HepG2 (cell line): ENCODE data around the gene UBE2O. TPM values are rescaled to one million over a fixed set of nuclear protein-coding genes. Genes with fewer than 3 reads are reported as not detected.

ENCODE experiments used
- ATF7-NPFF ChIP-seq: sonication (generic); formaldehyde crosslinking; IDR thresholded peaks from 2 replicates; pipeline ENCODE4 v1.8.1; 2023; ENCODE audit warnings: mild to moderate bottlenecking, low read depth, missing genetic modification reagents, moderate library complexity
- DNMT1 ChIP-seq: sonication (generic); formaldehyde crosslinking; IDR thresholded peaks from 2 replicates; pipeline ENCODE4 v1.5.1; 2020; ENCODE audit warnings: mild to moderate bottlenecking, missing genetic modification reagents
- ELF4 ChIP-seq: sonication (generic); formaldehyde crosslinking; IDR thresholded peaks from 2 replicates; pipeline ENCODE4 v1.5.0; 2020; ENCODE audit warnings: missing genetic modification reagents, mild to moderate bottlenecking, moderate library complexity, borderline replicate concordance
- FOXO1 ChIP-seq: sonication (generic); formaldehyde crosslinking; IDR thresholded peaks from 2 replicates; pipeline ENCODE4 v1.4.0; 2020; ENCODE audit warnings: missing genetic modification reagents
- GTF3A ChIP-seq: sonication (generic); formaldehyde crosslinking; conservative IDR thresholded peaks from 2 replicates; pipeline ENCODE4 v1.4.0; 2020; ENCODE audit warnings: mild to moderate bottlenecking, missing genetic modification reagents
- HNRNPK ChIP-seq: fragments of 200-400 bp; formaldehyde crosslinking; IDR thresholded peaks from 2 replicates; pipeline ENCODE4 v1.6.1; 2018; ENCODE audit warnings: low read length, low read depth, moderate library complexity, mild to moderate bottlenecking; ENCODE audit not compliant: poor library complexity, severe bottlenecking
- PCBP2 ChIP-seq: fragments of 200-400 bp; formaldehyde crosslinking; optimal IDR thresholded peaks from 2 replicates; pipeline ENCODE3; 2018; ENCODE audit warnings: low read length, low read depth; ENCODE audit not compliant: poor library complexity, severe bottlenecking
- POLR2AphosphoS5 ChIP-seq: IDR thresholded peaks from 2 replicates; pipeline ENCODE4 v1.6.1; 2012; ENCODE audit warnings: low read depth, low read length
- RARG ChIP-seq: sonication (generic); formaldehyde crosslinking; IDR thresholded peaks from 2 replicates; pipeline ENCODE4 v1.4.0; 2020; ENCODE audit warnings: low read depth, mild to moderate bottlenecking, missing genetic modification reagents
- SAP130 ChIP-seq: IDR thresholded peaks from 2 replicates; pipeline ENCODE4 v1.6.1; 2016; ENCODE audit warnings: low read depth
- SOX13 ChIP-seq, 3 experiments: fragments of 450-650 bp in 1 of 3; sonication (generic) in 1 of 3; formaldehyde crosslinking in 1 of 3; IDR thresholded peaks in 2 of 3; conservative IDR thresholded peaks in 1 of 3; 2 replicates each; pipeline versions ENCODE4 v1.5.0 to v1.6.1; 2016 to 2020; ENCODE audit warnings: antibody characterized with exemption in 1 of 3, mild to moderate bottlenecking in 1 of 3, missing compliant biosample characterization in 1 of 3, missing genetic modification reagents in 1 of 3, moderate library complexity in 1 of 3
- TSC22D2 ChIP-seq: sonication (generic); formaldehyde crosslinking; IDR thresholded peaks from 2 replicates; pipeline ENCODE4 v1.5.1; 2020; ENCODE audit warnings: missing genetic modification reagents, mild to moderate bottlenecking, borderline replicate concordance
- ZC3H13 ChIP-seq: sonication (generic); formaldehyde crosslinking; IDR thresholded peaks from 2 replicates; pipeline ENCODE4 v1.8.1; 2023; ENCODE audit warnings: mild to moderate bottlenecking, missing genetic modification reagents, moderate library complexity
- ZNF350 ChIP-seq: sonication (generic); formaldehyde crosslinking; IDR thresholded peaks from 2 replicates; pipeline ENCODE4 v1.4.0; 2020; ENCODE audit warnings: mild to moderate bottlenecking, low read depth, missing genetic modification reagents, borderline replicate concordance
- ZNF530 ChIP-seq: sonication (generic); formaldehyde crosslinking; IDR thresholded peaks from 2 replicates; pipeline ENCODE4 v1.5.0; 2020; ENCODE audit warnings: low read depth, mild to moderate bottlenecking, missing genetic modification reagents
- ZNF660 ChIP-seq: sonication (generic); formaldehyde crosslinking; IDR thresholded peaks from 2 replicates; pipeline ENCODE4 v1.5.1; 2020; ENCODE audit warnings: mild to moderate bottlenecking, low read depth, missing genetic modification reagents, borderline replicate concordance
- polyA plus RNA-seq, 8 experiments: library from polyadenylated mRNA; depleted of rRNA in 3 of 8; stranded (reverse) in 7 of 8; unstranded in 1 of 8; fragments of >200 nt; fragmentation: Illumina TruSeq in 4 of 8; extraction: Trizol in 4 of 8; gene quantifications; 2 replicates each; pipeline versions ENCODE4 v1.2.1 to v1.2.3, GENCODE V29; 2011 to 2016; ENCODE audit warnings: low read depth in 4 of 8, missing spikeins in 1 of 8, mixed read lengths in 1 of 8; ENCODE audit not compliant: insufficient read depth in 1 of 8
- total RNA-seq, 5 experiments: library from RNA; depleted of rRNA; stranded (reverse); fragments of >200 nt; fragmentation: Illumina TruSeq; extraction: Trizol; gene quantifications; 2 replicates each; pipeline ENCODE4 v1.2.3, GENCODE V29; 2016; ENCODE audit warnings: low read depth in 1 of 5
- TF ChIP-seq, protein P1 (sequence below): sonication (generic); formaldehyde crosslinking; IDR thresholded peaks from 2 replicates; pipeline ENCODE4 v1.5.1; 2020; ENCODE audit warnings: mild to moderate bottlenecking, missing genetic modification reagents, borderline replicate concordance
- TF ChIP-seq, protein P2 (sequence below): IDR thresholded peaks from 2 replicates; pipeline ENCODE4 v1.6.1; 2016; ENCODE audit warnings: low read depth
- TF ChIP-seq, protein P3 (sequence below): sonication (generic); formaldehyde crosslinking; IDR thresholded peaks from 2 replicates; pipeline ENCODE4 v1.4.0; 2020; ENCODE audit warnings: missing genetic modification reagents

UBE2O gene
- total and polyA plus RNA-seq, 2 of the 13 experiments (the other 11 are each of a cell fraction or from before 2014, with no cell fraction given), result 21.5 to 23.5 TPM

DNA sequence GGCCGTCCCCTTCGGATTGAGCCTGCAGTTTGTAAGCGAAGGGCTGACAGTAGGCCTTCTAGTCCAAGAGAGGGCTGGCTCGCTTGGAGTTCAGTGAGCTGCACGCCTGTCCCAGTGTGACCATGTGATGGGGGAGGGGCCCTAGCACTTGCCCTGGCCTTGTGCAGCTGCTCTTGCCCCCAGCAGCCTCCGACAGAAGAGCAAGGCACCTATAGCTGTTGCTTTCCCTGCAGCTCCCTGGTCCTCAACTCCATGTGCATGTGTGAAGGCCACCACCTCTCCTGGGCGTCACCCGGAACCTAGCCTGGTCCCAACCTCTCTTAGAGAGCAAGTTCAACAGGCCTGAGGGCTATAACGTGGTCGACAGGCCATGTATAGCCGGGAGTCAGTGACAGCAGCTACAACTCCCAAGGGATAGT lies 62.9 kb downstream of the UBE2O start (continued):
- TF ChIP-seq, protein P1, sequence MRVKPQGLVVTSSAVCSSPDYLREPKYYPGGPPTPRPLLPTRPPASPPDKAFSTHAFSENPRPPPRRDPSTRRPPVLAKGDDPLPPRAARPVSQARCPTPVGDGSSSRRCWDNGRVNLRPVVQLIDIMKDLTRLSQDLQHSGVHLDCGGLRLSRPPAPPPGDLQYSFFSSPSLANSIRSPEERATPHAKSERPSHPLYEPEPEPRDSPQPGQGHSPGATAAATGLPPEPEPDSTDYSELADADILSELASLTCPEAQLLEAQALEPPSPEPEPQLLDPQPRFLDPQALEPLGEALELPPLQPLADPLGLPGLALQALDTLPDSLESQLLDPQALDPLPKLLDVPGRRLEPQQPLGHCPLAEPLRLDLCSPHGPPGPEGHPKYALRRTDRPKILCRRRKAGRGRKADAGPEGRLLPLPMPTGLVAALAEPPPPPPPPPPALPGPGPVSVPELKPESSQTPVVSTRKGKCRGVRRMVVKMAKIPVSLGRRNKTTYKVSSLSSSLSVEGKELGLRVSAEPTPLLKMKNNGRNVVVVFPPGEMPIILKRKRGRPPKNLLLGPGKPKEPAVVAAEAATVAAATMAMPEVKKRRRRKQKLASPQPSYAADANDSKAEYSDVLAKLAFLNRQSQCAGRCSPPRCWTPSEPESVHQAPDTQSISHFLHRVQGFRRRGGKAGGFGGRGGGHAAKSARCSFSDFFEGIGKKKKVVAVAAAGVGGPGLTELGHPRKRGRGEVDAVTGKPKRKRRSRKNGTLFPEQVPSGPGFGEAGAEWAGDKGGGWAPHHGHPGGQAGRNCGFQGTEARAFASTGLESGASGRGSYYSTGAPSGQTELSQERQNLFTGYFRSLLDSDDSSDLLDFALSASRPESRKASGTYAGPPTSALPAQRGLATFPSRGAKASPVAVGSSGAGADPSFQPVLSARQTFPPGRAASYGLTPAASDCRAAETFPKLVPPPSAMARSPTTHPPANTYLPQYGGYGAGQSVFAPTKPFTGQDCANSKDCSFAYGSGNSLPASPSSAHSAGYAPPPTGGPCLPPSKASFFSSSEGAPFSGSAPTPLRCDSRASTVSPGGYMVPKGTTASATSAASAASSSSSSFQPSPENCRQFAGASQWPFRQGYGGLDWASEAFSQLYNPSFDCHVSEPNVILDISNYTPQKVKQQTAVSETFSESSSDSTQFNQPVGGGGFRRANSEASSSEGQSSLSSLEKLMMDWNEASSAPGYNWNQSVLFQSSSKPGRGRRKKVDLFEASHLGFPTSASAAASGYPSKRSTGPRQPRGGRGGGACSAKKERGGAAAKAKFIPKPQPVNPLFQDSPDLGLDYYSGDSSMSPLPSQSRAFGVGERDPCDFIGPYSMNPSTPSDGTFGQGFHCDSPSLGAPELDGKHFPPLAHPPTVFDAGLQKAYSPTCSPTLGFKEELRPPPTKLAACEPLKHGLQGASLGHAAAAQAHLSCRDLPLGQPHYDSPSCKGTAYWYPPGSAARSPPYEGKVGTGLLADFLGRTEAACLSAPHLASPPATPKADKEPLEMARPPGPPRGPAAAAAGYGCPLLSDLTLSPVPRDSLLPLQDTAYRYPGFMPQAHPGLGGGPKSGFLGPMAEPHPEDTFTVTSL (CRISPR knock-in tag), result no peak
- TF ChIP-seq DNMT1 (CRISPR knock-in tag) (no peak), ATF7-NPFF (CRISPR knock-in tag) (no peak), SAP130 (peak; percentile 23; the same call in 1 of the 2 replicates), RARG (CRISPR knock-in tag) (no peak), FOXO1 (CRISPR knock-in tag) (peak; percentile 10; the same call in 1 of the 2 replicates), TSC22D2 (CRISPR knock-in tag) (0 out of 2 replicates have a peak, but pooled peaks have one; percentile 43), ZC3H13 (peak; percentile 71), ELF4 (no peak), POLR2AphosphoS5 (no peak), GTF3A (CRISPR knock-in tag) (no peak), ZNF660 (CRISPR knock-in tag) (no peak), PCBP2 (no peak), ZNF350 (CRISPR knock-in tag) (0 out of 2 replicates have a peak, but pooled peaks have one; percentile 0), SOX13 (IDR thresholded peaks at IDR 0.05) (no peak), SOX13 (CRISPR knock-in tag; conservative IDR thresholded peaks at IDR 0.05 in 1 of 2, IDR thresholded peaks at IDR 0.05 in 1 of 2) (no peak), ZNF530 (CRISPR knock-in tag) (no peak), HNRNPK (no peak)
- TF ChIP-seq, protein P2, sequence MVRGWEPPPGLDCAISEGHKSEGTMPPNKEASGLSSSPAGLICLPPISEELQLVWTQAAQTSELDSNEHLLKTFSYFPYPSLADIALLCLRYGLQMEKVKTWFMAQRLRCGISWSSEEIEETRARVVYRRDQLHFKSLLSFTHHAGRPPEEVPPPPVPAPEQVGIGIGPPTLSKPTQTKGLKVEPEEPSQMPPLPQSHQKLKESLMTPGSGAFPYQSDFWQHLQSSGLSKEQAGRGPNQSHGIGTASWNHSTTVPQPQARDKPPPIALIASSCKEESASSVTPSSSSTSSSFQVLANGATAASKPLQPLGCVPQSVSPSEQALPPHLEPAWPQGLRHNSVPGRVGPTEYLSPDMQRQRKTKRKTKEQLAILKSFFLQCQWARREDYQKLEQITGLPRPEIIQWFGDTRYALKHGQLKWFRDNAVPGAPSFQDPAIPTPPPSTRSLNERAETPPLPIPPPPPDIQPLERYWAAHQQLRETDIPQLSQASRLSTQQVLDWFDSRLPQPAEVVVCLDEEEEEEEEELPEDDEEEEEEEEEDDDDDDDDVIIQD, result no peak
- TF ChIP-seq, protein P3, sequence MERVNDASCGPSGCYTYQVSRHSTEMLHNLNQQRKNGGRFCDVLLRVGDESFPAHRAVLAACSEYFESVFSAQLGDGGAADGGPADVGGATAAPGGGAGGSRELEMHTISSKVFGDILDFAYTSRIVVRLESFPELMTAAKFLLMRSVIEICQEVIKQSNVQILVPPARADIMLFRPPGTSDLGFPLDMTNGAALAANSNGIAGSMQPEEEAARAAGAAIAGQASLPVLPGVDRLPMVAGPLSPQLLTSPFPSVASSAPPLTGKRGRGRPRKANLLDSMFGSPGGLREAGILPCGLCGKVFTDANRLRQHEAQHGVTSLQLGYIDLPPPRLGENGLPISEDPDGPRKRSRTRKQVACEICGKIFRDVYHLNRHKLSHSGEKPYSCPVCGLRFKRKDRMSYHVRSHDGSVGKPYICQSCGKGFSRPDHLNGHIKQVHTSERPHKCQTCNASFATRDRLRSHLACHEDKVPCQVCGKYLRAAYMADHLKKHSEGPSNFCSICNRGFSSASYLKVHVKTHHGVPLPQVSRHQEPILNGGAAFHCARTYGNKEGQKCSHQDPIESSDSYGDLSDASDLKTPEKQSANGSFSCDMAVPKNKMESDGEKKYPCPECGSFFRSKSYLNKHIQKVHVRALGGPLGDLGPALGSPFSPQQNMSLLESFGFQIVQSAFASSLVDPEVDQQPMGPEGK, result peak; percentile 57; the same call in 1 of the 2 replicates
